ENCODE data around the gene ATF1. TPM values are rescaled to one million over a fixed set of nuclear protein-coding genes. Genes with fewer than 3 reads are reported as not detected.
"Not testable (repeated sequence)": the region's sequence is repeated elsewhere in the genome, so short reads cannot be mapped to it uniquely, and the experiment has no call there.

ATF1 gene
- total and polyA plus RNA-seq, 4 donors: 7.7 to 54.1 (median 22.3) TPM

GRCh38 chr12:50768391-50768790 is 4.5 kb downstream of the ATF1 start:
- WGBS, 2 donors: 66 to 84% methylated on average over 3 of the region's 3 CpGs
- no peak for DNase-seq
- ATAC-seq (ENCODE audit: insufficient read depth, low FRiP score): no peak
- Histone ChIP-seq H3K36me3 (ENCODE audit: control insufficient read depth in 4 of 4, insufficient read depth in 4 of 4, low read length in 4 of 4) (peaks cover 0 to 2% (median under 1%) of the 10 kb centered on the region in 4 donors), H3K27ac (ENCODE audit: low read depth in 1 of 2, low read length in 1 of 2) (no peak overlapping the region), H3K9ac (ENCODE audit: insufficient read depth in 1 of 2, low read length in 2 of 2) (no peak overlapping the region), H3K4me1 (ENCODE audit: control insufficient read depth in 5 of 5, insufficient read depth in 5 of 5, low read length in 5 of 5) (peaks cover 2 to 10% (median 8%) of the 10 kb centered on the region in 5 donors), H3K4me3 (no peak overlapping the region), H3K9me3 (ENCODE audit: control insufficient read depth in 4 of 4, insufficient read depth in 3 of 4, low read length in 3 of 4) (no peaks in the 10 kb centered on the region), H3K27me3 (ENCODE audit: control insufficient read depth in 3 of 3, insufficient read depth in 3 of 3, low read length in 2 of 3) (no peaks in the 10 kb centered on the region)
- TF ChIP-seq CTCF (IDR thresholded peaks at IDR 0.05; ENCODE audit: control extremely low read depth, extremely low read depth): no peak

- not testable (repeated sequence) for H3K27ac ChIP-seq (ENCODE audit: low read depth in 1 of 2, low read length in 1 of 2); ATAC-seq (ENCODE audit: insufficient read depth, low FRiP score); DNase-seq; H3K27me3 ChIP-seq (ENCODE audit: control insufficient read depth in 3 of 3, insufficient read depth in 3 of 3, low read length in 2 of 3); H3K9me3 ChIP-seq (ENCODE audit: control insufficient read depth in 4 of 4, insufficient read depth in 3 of 4, low read length in 3 of 4); H3K9ac ChIP-seq (ENCODE audit: insufficient read depth in 1 of 2, low read length in 2 of 2); H3K4me3 ChIP-seq; H3K36me3 ChIP-seq (ENCODE audit: control insufficient read depth in 4 of 4, insufficient read depth in 4 of 4, low read length in 4 of 4)
- WGBS, 2 donors: 68 to 81% methylated on average over 2 of the region's 2 CpGs
- H3K4me1 ChIP-seq (ENCODE audit: control insufficient read depth in 5 of 5, insufficient read depth in 5 of 5, low read length in 5 of 5): peaks cover 2 to 10% (median 8%) of the 10 kb centered on the region in 5 donors
Measured at GRCh38 chr12:50768813-50769212, 4.9 kb downstream of the ATF1 start.

- WGBS, 2 donors: 96 to 99% methylated on average over 5 of the region's 5 CpGs
- Histone ChIP-seq H3K27ac (ENCODE audit: low read depth in 1 of 2, low read length in 1 of 2) (no peak overlapping the region), H3K36me3 (ENCODE audit: control insufficient read depth in 4 of 4, insufficient read depth in 4 of 4, low read length in 4 of 4) (peaks cover 0 to 3% (median 1%) of the 10 kb centered on the region in 4 donors), H3K9me3 (ENCODE audit: control insufficient read depth in 4 of 4, insufficient read depth in 3 of 4, low read length in 3 of 4) (no peaks in the 10 kb centered on the region), H3K27me3 (ENCODE audit: control insufficient read depth in 3 of 3, insufficient read depth in 3 of 3, low read length in 2 of 3) (no peaks in the 10 kb centered on the region), H3K4me3 (no peak overlapping the region), H3K9ac (ENCODE audit: insufficient read depth in 1 of 2, low read length in 2 of 2) (no peak overlapping the region), H3K4me1 (ENCODE audit: control insufficient read depth in 5 of 5, insufficient read depth in 5 of 5, low read length in 5 of 5) (peaks cover 0 to 5% (median 0%) of the 10 kb centered on the region in 5 donors)
- TF ChIP-seq CTCF (IDR thresholded peaks at IDR 0.05; ENCODE audit: control extremely low read depth, extremely low read depth): no peak
- ATAC-seq (ENCODE audit: insufficient read depth, low FRiP score) (no peak), DNase-seq (no peak)
Measured at GRCh38 chr12:50771409-50771808, 7.5 kb downstream of the ATF1 start.

- no peaks in the 10 kb centered on the region for H3K9me3 ChIP-seq (ENCODE audit: control insufficient read depth in 4 of 4, insufficient read depth in 3 of 4, low read length in 3 of 4)
- no peak for TF ChIP-seq CTCF (IDR thresholded peaks at IDR 0.05; ENCODE audit: control extremely low read depth, extremely low read depth)
- ATAC-seq (ENCODE audit: insufficient read depth, low FRiP score) (no peak), DNase-seq (no peak)
- H3K9ac ChIP-seq (ENCODE audit: insufficient read depth in 1 of 2, low read length in 2 of 2): no peak overlapping the region
- no peaks in the 10 kb centered on the region for H3K27me3 ChIP-seq (ENCODE audit: control insufficient read depth in 3 of 3, insufficient read depth in 3 of 3, low read length in 2 of 3)
- peaks cover 0 to 3% (median 1%) of the 10 kb centered on the region in 4 donors for H3K36me3 ChIP-seq (ENCODE audit: control insufficient read depth in 4 of 4, insufficient read depth in 4 of 4, low read length in 4 of 4)
- no peak overlapping the region for H3K4me3 ChIP-seq
- WGBS, 2 donors: 97 to 98% methylated on average over 5 of the region's 5 CpGs
- peaks cover 0 to 3% (median 0%) of the 10 kb centered on the region in 5 donors for H3K4me1 ChIP-seq (ENCODE audit: control insufficient read depth in 5 of 5, insufficient read depth in 5 of 5, low read length in 5 of 5)
- H3K27ac ChIP-seq (ENCODE audit: low read depth in 1 of 2, low read length in 1 of 2): no peak overlapping the region
Measured at GRCh38 chr12:50772470-50772869, 8.6 kb downstream of the ATF1 start.
